HepG2 (cell line): ENCODE measurements around the gene SLBP. TPM values are rescaled to one million over a fixed set of nuclear protein-coding genes. Genes with fewer than 3 reads are reported as not detected.

ENCODE experiments used
- ADNP ChIP-seq: sonication (generic); formaldehyde crosslinking; IDR thresholded peaks from 2 replicates; pipeline ENCODE4 v1.4.0; 2020; ENCODE audit warnings: missing genetic modification reagents
- CEBPB ChIP-seq: IDR thresholded peaks from 2 replicates; pipeline ENCODE4 v1.6.1; 2011; ENCODE audit warnings: low read depth, low read length, improper control_type of control experiment, borderline replicate concordance
- HIVEP1 ChIP-seq: sonication (generic); formaldehyde crosslinking; IDR thresholded peaks from 2 replicates; pipeline ENCODE4 v1.4.0; 2020; ENCODE audit warnings: mild to moderate bottlenecking, missing genetic modification reagents
- HOXD1 ChIP-seq: sonication (generic); formaldehyde crosslinking; IDR thresholded peaks from 2 replicates; pipeline ENCODE4 v1.5.0; 2020; ENCODE audit warnings: missing genetic modification reagents
- NFAT5 ChIP-seq: sonication (generic); formaldehyde crosslinking; IDR thresholded peaks from 2 replicates; pipeline ENCODE4 v1.4.0; 2020; ENCODE audit warnings: missing genetic modification reagents
- PAF1 ChIP-seq: IDR thresholded peaks from 2 replicates; pipeline ENCODE4 v1.6.1; 2016; ENCODE audit warnings: missing genetic modification reagents, missing compliant biosample characterization
- SOX13 ChIP-seq, 3 experiments: fragments of 450-650 bp in 1 of 3; sonication (generic) in 1 of 3; formaldehyde crosslinking in 1 of 3; IDR thresholded peaks in 2 of 3; conservative IDR thresholded peaks in 1 of 3; 2 replicates each; pipeline versions ENCODE4 v1.5.0 to v1.6.1; 2016 to 2020; ENCODE audit warnings: antibody characterized with exemption in 1 of 3, mild to moderate bottlenecking in 1 of 3, missing compliant biosample characterization in 1 of 3, missing genetic modification reagents in 1 of 3, moderate library complexity in 1 of 3
- SP5 ChIP-seq: IDR thresholded peaks from 2 replicates; pipeline ENCODE4 v1.6.1; 2016; ENCODE audit warnings: low read depth, borderline replicate concordance
- TFDP2 ChIP-seq: sonication (generic); formaldehyde crosslinking; IDR thresholded peaks from 2 replicates; pipeline ENCODE4 v1.4.0; 2020; ENCODE audit warnings: missing genetic modification reagents
- ZFP41 ChIP-seq: sonication (generic); formaldehyde crosslinking; IDR thresholded peaks from 2 replicates; pipeline ENCODE4 v1.4.0; 2020; ENCODE audit warnings: mild to moderate bottlenecking, missing genetic modification reagents, borderline replicate concordance
- ZNF101 ChIP-seq: sonication (generic); formaldehyde crosslinking; IDR thresholded peaks from 2 replicates; pipeline ENCODE4 v1.4.0; 2020; ENCODE audit warnings: mild to moderate bottlenecking, low read depth, missing genetic modification reagents, borderline replicate concordance
- ZNF281 ChIP-seq: sonication (generic); formaldehyde crosslinking; IDR thresholded peaks from 2 replicates; pipeline ENCODE4 v1.4.0; 2020; ENCODE audit warnings: missing genetic modification reagents, borderline replicate concordance
- ZNF558 ChIP-seq: sonication (generic); formaldehyde crosslinking; IDR thresholded peaks from 2 replicates; pipeline ENCODE4 v1.9.0; 2022; ENCODE audit warnings: mild to moderate bottlenecking, missing genetic modification reagents, borderline replicate concordance
- ZNF563 ChIP-seq: sonication (generic); formaldehyde crosslinking; IDR thresholded peaks from 2 replicates; pipeline ENCODE4 v1.8.0; 2022; ENCODE audit warnings: mild to moderate bottlenecking, moderate library complexity, missing genetic modification reagents
- ZNF605 ChIP-seq: sonication (generic); formaldehyde crosslinking; IDR thresholded peaks from 2 replicates; pipeline ENCODE4 v1.8.0; 2022; ENCODE audit warnings: mild to moderate bottlenecking, missing genetic modification reagents
- ZNF784 ChIP-seq: sonication (generic); formaldehyde crosslinking; IDR thresholded peaks from 2 replicates; pipeline ENCODE4 v1.5.1; 2020; ENCODE audit warnings: missing genetic modification reagents, mild to moderate bottlenecking, borderline replicate concordance
- ZNF839 ChIP-seq: sonication (generic); formaldehyde crosslinking; IDR thresholded peaks from 2 replicates; pipeline ENCODE4 v1.4.0; 2020; ENCODE audit warnings: missing genetic modification reagents, mild to moderate bottlenecking, borderline replicate concordance
- polyA plus RNA-seq, 8 experiments: library from polyadenylated mRNA; depleted of rRNA in 3 of 8; stranded (reverse) in 7 of 8; unstranded in 1 of 8; fragments of >200 nt; fragmentation: Illumina TruSeq in 4 of 8; extraction: Trizol in 4 of 8; gene quantifications; 2 replicates each; pipeline versions ENCODE4 v1.2.1 to v1.2.3, GENCODE V29; 2011 to 2016; ENCODE audit warnings: low read depth in 4 of 8, missing spikeins in 1 of 8, mixed read lengths in 1 of 8; ENCODE audit not compliant: insufficient read depth in 1 of 8
- total RNA-seq, 5 experiments: library from RNA; depleted of rRNA; stranded (reverse); fragments of >200 nt; fragmentation: Illumina TruSeq; extraction: Trizol; gene quantifications; 2 replicates each; pipeline ENCODE4 v1.2.3, GENCODE V29; 2016; ENCODE audit warnings: low read depth in 1 of 5

SLBP gene
- total and polyA plus RNA-seq, 2 of the 13 experiments (the other 11 are each of a cell fraction or from before 2014, with no cell fraction given): 43.9 to 104 TPM

- TF ChIP-seq ZNF281 (CRISPR knock-in tag) (peak; percentile 18; the same call in 1 of the 2 replicates), ZFP41 (CRISPR knock-in tag) (0 out of 2 replicates have a peak, but pooled peaks have one; percentile 31), ZNF784 (CRISPR knock-in tag) (no peak; the same call in 1 of the 2 replicates), ZNF101 (CRISPR knock-in tag) (peak; percentile 9; the same call in 1 of the 2 replicates), ZNF558 (CRISPR knock-in tag) (peak; percentile 65; the same call in 1 of the 2 replicates), TFDP2 (CRISPR knock-in tag) (no peak), ADNP (CRISPR knock-in tag) (no peak), SP5 (CRISPR knock-in tag) (0 out of 2 replicates have a peak, but pooled peaks have one; percentile 30), SOX13 (IDR thresholded peaks at IDR 0.05) (no peak), SOX13 (CRISPR knock-in tag; conservative IDR thresholded peaks at IDR 0.05 in 1 of 2, IDR thresholded peaks at IDR 0.05 in 1 of 2) (0 out of 4 replicates have a peak, but pooled peaks of 1 of the 2 experiments have one; percentile 13), PAF1 (CRISPR knock-in tag) (no peak), ZNF563 (CRISPR knock-in tag) (0 out of 2 replicates have a peak, but pooled peaks have one; percentile 25), NFAT5 (CRISPR knock-in tag) (no peak; the same call in 1 of the 2 replicates), HIVEP1 (CRISPR knock-in tag) (peak; percentile 31; the same call in 1 of the 2 replicates), HOXD1 (0 out of 2 replicates have a peak, but pooled peaks have one; percentile 43), ZNF839 (0 out of 2 replicates have a peak, but pooled peaks have one; percentile 8), CEBPB (no peak), ZNF605 (0 out of 2 replicates have a peak, but pooled peaks have one; percentile 5)
Observed at GRCh38 chr4:1751155-1751918, 39.2 kb upstream of the SLBP start (continued).
